SHP77 treated with DMSO at 0.1 percent for 48 hours (cell line): ENCODE data around the gene AKNA.

Experiments used
- DNase-seq: peaks from one replicate; lab custom pipeline; 2025; lab: John Stamatoyannopoulos, UW

The AKNA gene

GRCh38 chr9:114319147-114319546, 68.6 kb downstream of the AKNA start:
- no peak for DNase-seq

- no peak for DNase-seq
Observed at GRCh38 chr9:114318416-114318815, 69.4 kb downstream of the AKNA start.

- no peak for DNase-seq
Observed at GRCh38 chr9:114317665-114318357, 70.0 kb downstream of the AKNA start.

GRCh38 chr9:114316605-114317230, 71.1 kb downstream of the AKNA start:
- DNase-seq, result no peak

GRCh38 chr9:114315723-114316363, 71.9 kb downstream of the AKNA start:
- DNase-seq, result no peak

GRCh38 chr9:114314881-114315722, 72.7 kb downstream of the AKNA start:
- no peak for DNase-seq

- no peak for DNase-seq
Observed at GRCh38 chr9:114314256-114314867, 73.4 kb downstream of the AKNA start.

- no peak for DNase-seq
Observed at GRCh38 chr9:114313186-114313585, 74.6 kb downstream of the AKNA start.

- DNase-seq, result no peak
Observed at GRCh38 chr9:114312513-114312875, 75.3 kb downstream of the AKNA start.

- DNase-seq, result no peak
Observed at GRCh38 chr9:114311571-114312512, 75.9 kb downstream of the AKNA start.

- DNase-seq, result no peak
Observed at GRCh38 chr9:114310471-114311450, 77.0 kb downstream of the AKNA start.

GRCh38 chr9:114309096-114309495, 78.7 kb downstream of the AKNA start:
- no peak for DNase-seq

GRCh38 chr9:114308361-114308950, 79.3 kb downstream of the AKNA start:
- no peak for DNase-seq

- DNase-seq, result no peak
Observed at GRCh38 chr9:114307899-114308267, 79.9 kb downstream of the AKNA start.

GRCh38 chr9:114304416-114305188, 83.2 kb downstream of the AKNA start:
- no peak for DNase-seq

- no peak for DNase-seq
Observed at GRCh38 chr9:114303977-114304376, 83.8 kb downstream of the AKNA start.

- DNase-seq, result no peak
Observed at GRCh38 chr9:114303571-114303970, 84.2 kb downstream of the AKNA start.

GRCh38 chr9:114302727-114303126, 85.1 kb downstream of the AKNA start:
- DNase-seq, result no peak
